Measurements from ENCODE around the gene TGM1.

Gene TGM1

DNA sequence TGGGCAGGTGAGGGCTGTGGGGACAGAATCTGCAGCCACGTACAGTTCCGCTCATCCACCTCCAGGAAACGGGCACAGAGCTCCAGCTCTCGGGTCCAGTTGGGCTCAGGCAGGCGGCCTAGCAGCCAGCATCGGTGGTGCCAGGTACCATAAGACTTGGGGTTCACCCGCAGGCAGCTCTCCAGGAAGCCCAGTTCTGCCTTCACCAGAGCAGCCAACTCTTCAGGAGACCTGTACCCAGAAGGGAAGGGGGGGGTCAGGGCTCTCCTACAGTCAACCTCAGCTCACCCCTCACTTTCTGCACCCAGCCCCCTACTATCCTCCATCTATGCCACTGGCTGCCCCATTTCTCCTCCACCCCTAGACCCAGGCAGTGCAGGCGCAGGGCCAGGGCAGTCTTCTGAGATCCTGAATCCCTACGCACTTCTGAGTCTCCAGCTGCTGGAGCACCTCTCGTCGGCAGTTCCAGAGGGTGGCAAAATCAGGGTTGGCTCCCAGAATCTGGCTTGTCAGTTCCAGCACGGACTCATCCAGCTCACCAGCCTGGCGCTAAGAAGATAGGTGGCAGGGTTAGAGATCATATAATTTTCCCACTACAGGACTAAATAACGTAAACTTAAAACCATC lies 7.0 kb upstream of the TGM1 start:
- DNase-seq = no peak

DNA sequence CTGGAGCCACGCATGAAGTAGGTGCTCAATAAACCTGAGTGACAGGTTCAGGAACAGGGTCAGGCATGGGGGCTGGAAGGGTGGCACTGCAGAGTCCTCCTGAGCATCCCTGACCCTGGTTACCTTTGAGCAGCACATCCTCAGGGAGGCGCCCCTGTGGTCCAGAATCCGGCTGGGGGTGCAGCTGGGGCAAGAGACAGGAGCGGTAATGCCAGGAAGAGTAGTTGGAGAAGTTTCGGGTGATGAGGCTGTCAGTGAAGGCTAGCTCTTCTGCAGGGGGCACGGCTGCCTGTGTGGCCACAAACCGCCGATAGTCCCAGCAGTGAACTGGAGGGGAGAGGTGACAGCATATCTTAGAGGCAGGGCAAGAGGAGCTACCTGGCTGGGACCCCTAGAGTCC lies 6.4 kb upstream of the TGM1 start:
- DNase-seq = no peak

DNA sequence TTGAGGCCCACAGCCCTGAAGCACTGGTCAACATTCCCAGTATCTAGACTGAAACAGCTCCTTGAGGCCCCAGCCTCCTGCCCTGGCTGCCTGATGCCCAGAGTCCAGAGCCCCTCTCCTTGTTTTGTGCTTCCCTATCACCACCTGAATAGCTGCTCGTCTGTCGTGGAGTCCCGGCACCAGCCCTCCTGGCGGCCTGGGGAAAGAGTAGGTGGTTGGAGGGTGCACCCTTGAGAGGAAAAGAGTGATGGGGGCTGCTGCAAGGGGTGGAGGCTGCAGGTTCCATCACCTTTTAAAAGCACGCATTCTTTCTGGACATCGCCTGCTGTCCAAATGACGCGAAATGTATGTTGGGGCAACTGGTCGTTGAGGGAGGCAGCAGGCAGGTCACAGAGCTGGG lies 5.2 kb upstream of the TGM1 start:
- no peak for DNase-seq

DNA sequence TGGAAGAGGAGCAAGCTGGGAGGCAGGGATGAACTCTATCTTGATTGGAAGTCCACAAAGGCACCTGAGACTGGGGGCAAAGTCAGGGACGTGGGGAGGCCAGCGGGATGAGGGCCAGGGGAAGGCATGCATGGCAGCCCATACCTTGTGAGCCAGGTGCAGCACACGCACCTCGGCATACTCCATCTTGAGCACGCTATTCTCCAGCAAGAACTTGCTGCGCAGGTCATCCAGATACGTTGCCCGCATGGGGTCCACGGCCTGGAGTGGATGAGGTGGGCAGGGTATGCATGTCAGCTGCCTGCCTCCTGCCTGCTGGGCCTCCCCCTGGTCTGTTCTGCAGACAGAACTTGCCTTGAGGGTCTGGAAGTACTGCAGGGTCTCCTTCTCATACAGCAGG lies 4.5 kb upstream of the TGM1 start:
- DNase-seq = no peak

DNA sequence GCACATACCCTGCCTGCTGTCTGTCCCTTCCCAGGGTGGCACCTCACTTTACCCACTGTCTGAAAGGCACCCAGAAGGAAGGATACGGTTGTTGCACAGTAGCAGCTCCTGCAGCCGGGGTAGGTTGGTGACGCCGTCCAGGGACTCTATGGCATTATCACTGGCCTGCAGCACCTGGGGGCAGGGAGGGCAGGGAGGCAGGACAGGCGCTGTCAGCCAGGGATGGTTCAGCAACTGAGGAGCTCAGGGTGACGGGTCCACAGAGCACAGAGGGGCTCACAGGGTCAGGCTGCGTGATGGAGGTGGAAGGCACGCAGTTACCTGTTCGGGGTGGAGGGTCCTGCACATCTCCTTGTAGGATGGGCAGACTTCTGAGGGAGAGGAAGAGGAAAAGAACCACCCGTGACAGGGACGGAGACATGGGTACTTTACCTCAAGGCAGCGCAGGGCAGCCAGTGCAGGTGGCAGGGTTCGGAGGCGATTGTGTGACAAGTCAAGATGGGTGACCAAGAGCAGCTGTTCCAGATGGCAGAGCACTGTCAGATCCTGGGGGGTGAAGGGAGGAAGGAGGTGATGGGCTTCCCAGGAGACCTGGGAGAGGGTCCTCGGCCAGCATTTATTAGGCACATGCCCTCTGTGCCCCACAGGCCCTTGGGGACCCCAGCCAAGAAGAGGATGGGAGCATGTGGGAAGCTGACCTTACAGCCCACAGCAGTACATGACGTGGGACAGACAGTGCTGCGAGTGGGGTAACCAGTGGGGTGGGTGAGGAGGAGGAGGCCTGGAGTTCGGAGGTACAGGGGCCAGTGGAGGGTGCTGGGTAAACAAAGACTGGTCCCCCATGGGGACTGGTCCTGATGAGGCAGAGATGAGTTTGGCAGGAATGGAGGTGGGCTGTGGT lies 3.6 kb upstream of the TGM1 start:
- no peak for DNase-seq

DNA sequence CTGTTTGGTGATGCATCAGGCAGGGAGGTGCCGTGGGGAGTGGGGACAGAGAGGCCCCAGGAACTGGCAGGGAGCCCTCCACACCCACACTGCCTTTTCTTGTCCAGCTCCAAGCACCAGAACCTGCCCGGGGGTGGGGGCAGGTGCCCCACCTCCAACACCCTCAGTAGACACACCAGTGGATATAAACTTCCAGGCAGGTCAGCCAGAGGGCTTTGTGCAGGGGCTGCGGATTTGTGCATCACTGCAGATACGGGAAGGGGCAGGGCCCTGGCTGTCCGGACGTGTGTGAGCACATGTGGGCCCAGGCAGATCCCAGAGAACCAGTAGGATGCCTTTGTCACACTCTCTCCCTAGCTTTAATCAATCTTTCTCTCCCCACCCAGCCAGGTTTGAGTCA lies 1.3 kb upstream of the TGM1 start:
- DNase-seq = no peak

DNA sequence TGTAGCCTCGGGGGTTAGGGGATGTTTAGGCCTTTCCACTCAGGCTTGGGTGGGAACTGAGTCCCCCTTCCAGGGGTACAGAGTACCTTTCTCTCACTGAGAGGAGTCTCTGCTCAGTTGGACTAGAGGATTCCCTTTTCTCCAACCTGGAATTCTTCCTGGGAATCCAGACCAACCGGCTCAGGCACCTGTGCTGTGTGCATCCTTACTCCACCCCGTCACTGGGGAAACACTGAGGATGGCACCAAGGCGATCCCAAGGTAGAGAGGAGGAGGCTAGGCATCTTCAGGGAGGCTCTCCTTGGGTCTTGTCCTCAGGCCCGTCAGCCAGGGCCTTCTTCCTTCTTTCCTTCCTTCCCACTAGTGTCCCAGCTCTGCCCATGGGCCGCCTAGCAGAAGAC lies 871 bp upstream of the TGM1 start:
- DNase-seq = no peak

DNA sequence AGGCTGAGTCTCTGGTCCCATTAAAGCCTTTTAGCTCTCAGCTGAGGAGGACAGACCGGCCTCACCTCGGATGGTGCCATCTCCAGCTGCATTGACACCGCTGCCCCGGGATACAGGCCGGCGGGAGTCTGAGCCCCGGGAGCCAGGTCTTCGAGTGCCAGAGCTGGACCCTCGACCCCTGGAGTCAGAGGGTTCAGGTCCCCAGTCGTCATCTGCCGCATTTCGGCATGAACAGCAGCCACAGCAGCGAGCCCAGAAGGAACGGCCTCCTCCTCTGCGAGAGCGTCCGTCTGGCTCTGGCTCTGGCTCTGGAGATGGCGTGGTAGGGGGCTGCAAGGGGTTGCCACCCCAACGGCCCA lies 1.0 kb downstream of the TGM1 start:
- DNase-seq = no peak

DNA sequence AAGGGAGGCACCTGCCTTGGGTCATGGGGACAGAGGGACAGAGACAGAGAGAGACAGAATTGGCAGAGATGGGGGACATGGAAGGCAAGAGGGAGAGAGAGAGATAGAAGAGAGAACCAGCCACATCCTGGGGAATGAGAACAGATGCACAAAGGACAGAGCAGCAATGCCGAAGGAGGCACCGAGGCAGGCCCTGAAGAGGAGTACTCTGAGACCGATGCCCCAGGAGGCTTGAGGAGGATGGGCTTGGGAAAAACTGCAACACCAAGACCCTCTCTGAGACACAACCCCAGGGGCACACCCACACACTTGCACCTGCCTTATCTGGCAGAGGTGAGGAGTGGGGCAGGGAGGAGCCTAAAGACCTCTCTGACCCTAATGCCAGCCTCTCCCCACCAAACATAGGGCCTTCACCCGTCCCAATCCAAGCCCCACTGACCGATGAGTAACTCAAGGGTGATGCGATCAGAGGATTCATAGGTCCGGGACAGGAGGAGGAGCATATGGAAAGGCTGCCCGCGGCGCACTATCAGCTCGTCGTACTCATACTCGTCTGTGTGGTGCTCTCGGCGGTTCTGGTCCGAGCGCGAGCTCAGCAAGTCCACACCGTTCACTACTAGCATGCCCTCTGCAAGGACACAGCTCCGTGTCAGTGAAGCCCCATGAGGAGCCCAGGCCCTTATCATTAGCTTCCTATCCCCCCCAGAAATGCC lies 1.6 kb downstream of the TGM1 start:
- DNase-seq = no peak

DNA sequence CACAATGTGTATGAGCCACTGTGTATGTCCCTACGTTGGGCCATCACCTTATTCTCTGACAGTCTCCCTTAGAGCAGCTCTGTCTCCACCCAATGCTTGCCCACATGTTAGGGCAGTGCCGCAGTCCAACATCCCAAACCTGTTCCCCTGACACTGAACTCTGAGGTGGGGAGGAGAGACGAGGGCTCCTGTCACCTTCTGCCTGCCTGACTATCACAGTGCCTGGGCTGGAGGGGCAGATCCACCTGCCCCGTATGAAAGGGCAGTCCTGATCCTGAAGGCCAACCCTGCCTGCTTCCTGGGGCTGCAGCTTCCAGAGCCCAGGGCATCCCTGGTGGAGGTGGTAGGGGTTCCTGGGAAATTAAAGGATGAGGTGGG lies 2.2 kb downstream of the TGM1 start:
- no peak for DNase-seq

DNA sequence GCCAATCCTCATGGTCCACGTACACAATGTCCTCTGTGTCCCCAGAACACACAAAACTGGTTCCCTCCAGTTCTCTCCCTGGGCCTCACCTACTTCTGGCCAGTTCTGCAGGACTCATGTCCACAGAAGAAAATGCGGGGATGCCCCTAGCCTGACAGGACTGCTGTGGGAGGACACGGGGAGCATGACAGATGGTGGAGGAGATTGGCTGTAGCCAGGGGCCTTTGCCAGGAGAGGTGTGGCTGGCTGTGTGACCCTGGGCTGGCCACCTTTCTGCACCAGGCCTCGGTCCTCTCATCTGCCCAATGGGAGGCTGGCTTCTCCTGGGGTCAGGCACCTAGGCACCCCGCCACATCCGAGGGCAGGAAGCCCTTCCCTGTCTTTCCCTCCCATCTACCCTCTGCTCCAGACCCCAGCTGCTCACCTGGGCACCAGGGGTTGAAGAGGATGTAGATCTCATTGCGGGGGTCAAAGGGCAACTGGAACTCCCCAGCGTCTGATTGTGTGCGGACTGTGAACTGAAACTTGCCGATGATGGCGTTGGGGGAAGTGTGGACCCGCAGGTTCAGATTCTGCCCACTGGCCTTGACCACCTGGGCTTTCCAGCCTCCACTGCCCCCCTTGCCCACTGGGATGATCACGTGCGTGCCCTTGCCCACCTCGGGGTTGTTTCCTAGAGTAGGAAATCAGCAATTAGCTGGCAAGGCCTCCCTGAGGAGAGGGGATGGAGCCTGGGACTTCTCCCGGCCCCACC lies 2.8 kb downstream of the TGM1 start:
- no peak for DNase-seq

DNA sequence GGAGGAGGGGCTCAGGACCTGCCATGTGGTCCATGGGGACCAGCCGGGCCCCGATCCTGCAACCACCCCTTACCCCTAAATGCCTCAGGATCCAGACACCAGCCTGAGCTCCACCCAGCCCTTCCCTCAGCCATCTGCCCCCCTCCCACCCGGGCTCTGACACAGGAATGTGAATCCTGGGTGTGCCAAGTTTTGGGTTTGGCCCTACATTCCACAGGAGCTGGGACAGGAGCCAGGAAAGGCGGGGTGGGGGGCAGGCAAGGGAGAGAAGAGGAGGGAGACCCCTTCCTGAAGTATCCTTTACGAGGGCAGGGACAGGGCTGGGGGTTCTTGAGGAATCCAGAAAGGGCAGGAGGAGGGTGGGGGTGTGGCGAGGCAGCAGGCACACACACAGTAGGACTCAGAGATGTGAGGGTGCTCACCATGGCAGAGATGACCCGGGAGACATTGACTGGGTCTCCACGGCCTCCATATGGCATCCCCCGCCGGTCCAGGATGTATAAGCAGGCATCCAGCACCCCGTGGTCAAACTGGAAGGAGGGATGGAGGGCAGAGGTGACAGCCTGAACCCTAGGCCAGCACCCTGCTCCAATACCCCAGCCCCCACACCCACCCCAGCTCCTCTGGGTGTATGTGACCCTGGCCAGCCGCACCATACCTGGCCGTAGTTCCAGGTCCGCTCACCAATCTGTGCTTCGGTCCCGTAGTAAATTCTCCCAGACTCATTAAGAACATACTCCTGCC lies 3.5 kb downstream of the TGM1 start:
- no peak for DNase-seq

DNA sequence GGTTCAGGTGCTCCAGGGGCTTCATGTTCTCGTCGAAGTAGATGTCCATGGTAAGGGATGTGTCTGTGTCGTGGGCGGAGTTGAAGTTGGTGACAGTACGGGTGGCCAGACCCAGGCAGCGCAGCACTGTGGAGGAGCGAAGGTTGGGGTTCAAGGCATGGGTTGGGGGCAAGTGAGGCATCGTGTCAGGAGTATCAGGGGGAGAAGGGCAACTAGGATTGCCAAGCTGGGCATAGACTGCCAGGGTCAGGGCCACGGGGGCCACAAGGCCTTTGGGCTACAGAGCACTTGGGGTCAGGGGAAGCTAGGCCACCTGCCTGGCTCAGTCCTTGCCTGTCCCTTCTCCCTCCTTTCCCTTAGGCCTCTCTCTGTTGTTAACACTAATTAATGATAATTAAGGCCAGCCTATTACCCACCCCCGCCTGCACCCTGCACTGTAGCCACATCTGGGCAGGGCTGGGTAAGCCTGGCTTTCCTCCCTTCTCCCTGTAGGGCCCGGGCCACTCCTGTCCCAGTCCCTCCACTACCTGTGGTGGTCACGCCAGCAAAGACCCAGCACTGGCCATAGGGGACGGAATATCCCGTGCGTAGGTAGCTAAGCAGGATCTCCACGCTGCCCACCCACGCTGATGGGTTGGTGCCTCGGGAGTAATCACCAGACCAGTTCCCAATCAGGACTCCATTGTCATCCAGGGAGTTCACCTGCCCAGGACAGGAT lies 4.3 kb downstream of the TGM1 start:
- no peak for DNase-seq

DNA sequence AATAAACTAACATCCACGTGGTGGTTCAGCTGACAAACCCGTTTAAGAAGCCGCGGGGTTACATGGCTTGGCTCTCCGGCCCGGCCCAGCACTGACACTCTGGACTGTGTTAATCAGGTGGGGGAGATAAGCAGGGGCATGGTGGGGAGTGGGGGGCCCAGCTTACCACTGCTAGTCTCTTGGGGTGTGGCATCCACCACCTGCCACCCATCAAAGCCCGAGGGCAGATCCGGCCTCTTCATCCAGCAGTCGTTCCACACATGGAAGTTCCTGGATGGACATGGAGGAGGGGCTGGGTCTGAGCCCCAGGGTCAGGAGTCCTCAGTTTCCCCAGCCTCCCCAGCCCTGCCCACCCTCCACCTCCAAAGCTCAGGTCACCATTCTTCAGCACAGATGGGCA lies 4.9 kb downstream of the TGM1 start:
- no peak for DNase-seq

DNA sequence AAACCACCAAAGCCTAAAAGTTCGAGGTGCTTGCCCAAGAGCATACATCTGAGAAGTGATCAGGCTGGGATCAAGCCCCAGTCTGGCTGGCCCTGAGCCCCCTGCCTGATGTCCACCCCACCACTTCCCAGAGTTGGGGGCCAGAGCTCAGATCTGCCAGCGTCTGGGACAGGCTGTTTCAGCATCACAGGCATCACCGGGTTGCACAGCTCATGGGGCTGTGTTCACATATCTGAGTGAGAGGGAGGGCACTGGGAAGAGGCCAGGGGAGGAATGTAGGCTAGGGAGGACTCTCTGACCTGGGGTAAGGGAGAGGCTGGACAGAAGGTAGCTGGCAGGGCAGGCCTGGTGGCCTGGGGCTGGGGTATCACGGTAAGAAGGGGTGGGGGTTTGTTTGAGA lies 6.0 kb downstream of the TGM1 start:
- DNase-seq = no peak

DNA sequence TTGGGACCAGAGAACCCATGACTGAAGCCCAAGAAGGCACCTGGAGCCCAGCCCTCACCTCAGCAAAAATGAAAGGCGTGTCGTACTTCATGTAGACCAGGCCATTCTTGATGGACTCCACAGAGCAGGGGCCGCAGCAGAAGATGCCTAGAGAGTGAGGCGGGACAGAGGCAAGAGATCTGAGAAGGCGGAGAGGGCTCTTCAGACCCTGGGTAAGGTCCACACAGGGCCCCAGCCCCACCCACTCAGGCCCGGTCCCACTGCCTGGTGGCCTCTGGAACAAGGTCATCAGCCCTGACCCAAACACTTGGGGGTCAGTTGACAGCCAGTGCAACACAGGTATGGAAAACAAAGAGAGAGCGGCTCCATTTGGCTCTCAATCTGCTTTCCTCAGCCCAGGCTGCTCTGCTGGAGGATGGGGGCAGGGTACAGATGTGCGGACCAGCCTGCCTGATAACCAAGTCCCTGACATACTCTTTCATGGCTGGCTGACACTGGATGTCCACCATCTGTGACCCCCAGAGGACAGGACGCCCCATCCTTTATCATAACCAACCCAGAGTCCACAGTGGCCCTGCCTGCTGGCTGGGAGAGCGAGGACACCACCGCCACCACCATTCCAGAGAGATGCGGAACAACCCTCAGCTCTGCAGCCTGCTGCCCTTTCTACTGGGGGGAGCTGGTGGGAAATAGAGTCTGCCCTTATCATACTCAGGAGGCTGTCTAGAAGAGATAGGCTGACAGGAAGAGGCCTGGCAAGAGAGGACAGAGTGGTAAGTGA lies 6.9 kb downstream of the TGM1 start:
- no peak for DNase-seq

DNA sequence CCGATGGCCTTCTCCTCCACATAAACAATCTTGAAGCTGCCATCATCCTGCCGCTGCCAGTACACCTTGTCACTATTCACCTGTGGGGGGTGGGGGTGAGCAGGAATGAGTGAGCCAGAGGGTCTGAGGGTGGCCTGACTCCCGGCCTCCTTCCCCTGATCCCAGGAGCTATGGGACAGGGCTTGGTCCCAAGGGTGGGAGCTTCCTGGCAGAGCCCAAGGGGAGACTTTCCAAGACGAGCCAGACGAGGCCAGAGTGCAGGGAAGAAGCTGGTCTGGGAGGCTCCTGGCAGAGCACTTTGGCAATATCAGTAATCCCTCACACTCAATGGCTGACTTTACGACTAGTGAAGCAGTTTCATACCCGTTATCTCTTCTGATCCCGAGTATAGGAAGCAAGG lies 7.5 kb downstream of the TGM1 start:
- DNase-seq = no peak

DNA sequence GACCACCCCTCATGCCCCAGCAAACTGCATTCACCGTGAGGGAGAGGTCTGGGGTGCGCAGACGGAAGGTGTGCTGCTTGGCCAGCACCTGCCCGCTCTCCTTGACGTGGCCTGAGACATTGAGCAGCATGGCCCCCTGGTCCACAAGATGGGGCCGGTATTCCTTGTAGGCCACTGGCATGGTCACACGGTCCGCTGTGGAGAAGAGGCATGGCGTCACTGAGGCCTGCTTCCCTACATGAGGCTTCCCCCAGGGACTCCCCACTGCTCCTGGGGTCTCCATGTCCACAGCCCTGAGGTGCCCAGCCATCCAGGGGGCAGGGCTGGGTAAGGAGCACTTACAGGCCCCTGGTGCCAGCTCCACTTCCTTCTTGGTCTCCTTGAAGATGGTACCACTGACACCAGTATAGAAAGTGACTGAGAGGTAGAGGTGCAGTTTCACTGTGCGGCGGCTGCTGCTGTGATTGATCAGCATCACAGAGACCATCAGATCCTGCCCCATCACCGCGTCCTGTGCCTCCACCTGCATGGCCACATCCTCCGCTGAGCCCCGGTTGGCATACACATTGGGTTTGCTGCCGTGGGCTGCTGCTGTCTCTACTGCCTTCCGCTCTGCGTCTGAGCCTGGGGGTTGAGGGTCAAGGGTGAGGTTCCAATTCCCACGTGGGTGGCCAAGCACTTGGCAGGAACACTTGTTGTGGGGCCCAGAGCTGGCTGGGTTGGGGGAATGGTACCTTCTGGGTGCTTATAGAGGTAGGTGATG lies 8.2 kb downstream of the TGM1 start:
- DNase-seq = no peak

DNA sequence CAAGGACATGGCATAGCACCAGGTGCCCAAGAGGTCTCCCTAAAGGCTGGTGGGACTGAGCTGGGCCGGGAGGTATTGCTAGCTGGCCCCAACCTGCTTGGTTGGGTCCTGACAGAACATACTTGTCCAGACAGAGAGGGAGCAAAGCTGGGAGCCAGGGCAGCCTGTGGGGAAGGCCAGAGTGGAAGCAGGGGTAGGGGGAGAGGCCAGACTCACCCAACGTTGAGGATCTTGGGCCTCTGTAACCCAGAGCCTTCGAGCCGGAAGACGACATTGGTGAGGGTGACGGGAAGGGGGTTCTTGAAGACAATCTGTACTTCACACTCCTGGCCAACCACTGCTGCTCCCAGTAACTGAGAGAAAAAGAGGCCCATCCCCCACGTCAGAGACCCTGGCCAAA lies 9.0 kb downstream of the TGM1 start:
- no peak for DNase-seq
